GM12891 (cell line): ENCODE data around the gene IL18BP.

Source experiments
- PAX5 ChIP-seq: IDR thresholded peaks from 2 replicates; pipeline ENCODE4 v1.6.1; 2011; ENCODE audit warnings: low read length, moderate library complexity, mild to moderate bottlenecking; ENCODE audit not compliant: insufficient read depth, severe bottlenecking
- POLR2A ChIP-seq: IDR thresholded peaks from 2 replicates; pipeline ENCODE4 v1.6.1; 2011; ENCODE audit warnings: low read depth, low read length, control low read depth
- POLR2AphosphoS5 ChIP-seq: IDR thresholded peaks from 2 replicates; pipeline ENCODE4 v1.6.1; 2011; ENCODE audit warnings: low read depth, low read length, control low read depth
- POU2F2 ChIP-seq: IDR thresholded peaks from 2 replicates; pipeline ENCODE4 v1.6.1; 2011; ENCODE audit warnings: low read depth, mild to moderate bottlenecking, control low read depth, low read length, moderate library complexity
- TAF1 ChIP-seq: IDR thresholded peaks from 2 replicates; pipeline ENCODE4 v1.6.1; 2011; ENCODE audit warnings: low read depth, low read length, control low read depth

DNA sequence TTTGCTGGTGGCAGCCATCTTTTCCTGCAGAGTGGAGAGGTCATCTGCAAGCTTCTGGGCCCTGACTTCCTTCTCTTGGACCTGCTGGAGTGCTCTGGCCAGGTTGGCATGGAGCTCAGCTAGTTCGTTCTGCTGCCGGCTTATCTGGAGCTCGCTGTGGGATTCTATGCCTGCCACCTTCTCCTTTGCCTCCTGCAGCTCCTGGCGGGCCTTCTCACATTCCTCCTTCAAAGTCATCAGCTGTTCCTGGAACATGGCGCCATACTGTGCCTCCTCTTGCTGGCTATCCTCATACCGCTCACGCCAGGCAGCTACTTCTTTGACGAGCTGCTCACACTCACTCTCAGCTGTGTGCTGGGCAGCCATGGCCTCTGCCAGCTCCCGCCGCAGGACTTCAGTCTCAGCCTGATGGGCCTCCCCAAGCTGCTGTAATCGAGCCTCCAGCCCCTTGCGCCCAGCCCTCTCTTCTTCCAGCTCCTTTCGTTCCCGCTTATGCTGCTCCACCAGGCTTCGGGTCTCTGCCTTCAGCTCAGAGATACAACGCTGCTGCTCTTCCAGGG, 16.1 kb downstream of the IL18BP start:
- TF ChIP-seq POU2F2 = no peak
- TF ChIP-seq POLR2A = no peak
- TF ChIP-seq POLR2AphosphoS5 = no peak
- TF ChIP-seq TAF1 = no peak
- no peak for TF ChIP-seq PAX5
